ENCODE data around the gene SSBP4. TPM values are rescaled to one million over a fixed set of nuclear protein-coding genes. Genes with fewer than 3 reads are reported as not detected.

SSBP4 gene
- total RNA-seq (2022; extraction: Qiagen RNA extraction) = 40.6 to 63.0 TPM (median 53.8 TPM) in 5 replicates

GRCh38 chr19:18419195-18419698, at the start of gene SSBP4:
SSBP4 (plus strand) TSS chr19:18419398; CDS start chr19:18419649, 251 bp downstream.

GRCh38 chr19:18385675-18386542, 33.3 kb upstream of the SSBP4 start, which contains the start of gene GDF15:
GDF15 (plus strand) TSS chr19:18386158; CDS start chr19:18386190, 32 bp downstream.

GRCh38 chr19:18397242-18398202, 21.7 kb upstream of the SSBP4 start, which contains the start of gene LRRC25:
LRRC25 (minus strand) TSS chr19:18397622; CDS start chr19:18396963, 659 bp downstream.

DNA sequence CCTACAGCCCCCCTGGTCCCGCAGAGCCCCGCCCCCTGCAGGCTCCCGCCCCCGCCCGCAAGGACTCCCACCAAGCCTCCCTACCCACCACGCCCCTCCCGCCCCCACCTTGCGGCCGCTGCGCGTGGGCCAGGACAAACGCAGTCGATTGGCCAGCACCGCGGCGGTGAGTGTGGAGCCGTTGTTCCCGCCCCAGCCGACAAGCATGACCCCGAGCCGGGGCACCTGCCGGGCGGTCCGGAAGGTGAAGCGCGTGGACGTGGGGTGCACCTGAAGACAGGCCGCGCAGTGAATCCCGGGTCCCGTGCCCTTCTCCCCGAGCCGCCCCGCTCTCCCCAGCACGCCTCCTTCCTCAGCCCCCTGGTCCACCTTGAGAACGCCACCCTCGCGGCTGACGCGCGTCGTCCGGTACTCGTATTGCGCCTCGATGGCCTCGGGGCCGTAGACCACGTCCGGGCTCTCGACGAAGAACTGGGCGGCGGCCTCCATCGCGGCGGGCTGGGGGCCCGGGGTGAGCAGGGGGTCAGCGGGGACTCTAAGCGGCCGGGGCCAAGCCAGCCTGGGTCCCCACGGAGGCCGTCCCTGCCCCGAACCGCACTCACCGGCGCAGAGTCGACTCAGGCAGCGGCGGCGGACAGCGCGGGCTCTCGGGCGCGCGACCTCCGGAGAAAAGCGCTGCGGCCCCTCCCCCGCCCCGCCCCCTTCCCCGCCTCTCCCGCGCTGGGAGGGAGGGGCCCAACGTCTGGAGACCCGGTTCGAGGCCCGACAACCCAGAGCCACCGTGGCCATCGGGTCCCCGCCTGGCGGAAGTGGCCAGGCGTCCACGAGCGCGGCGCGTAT, 18.5 kb downstream of the SSBP4 start, which contains the start of gene ISYNA1:
Gene ISYNA1 (minus strand): TSS at position 643 of the 840 bp plus-strand sequence. CDS start 154 bp downstream, at position 489.

Other genes with a start within 250 kb of the SSBP4 start
- 12.6 to 24.1 TPM (median 14.9 TPM) in 5 replicates for gene IFI30, start 245.6 kb upstream of the SSBP4 start, total RNA-seq (2022; extraction: Qiagen RNA extraction)
- gene MPV17L2, start 226.2 kb upstream of the SSBP4 start, total RNA-seq (2022; extraction: Qiagen RNA extraction) = 9.1 to 13.1 TPM (median 11.6 TPM) in 5 replicates
- gene RAB3A, start 215.4 kb upstream of the SSBP4 start, total RNA-seq (2022; extraction: Qiagen RNA extraction) = 0.49 to 1.1 TPM (median 0.85 TPM) in 5 replicates
- 0.12 to 0.15 TPM (median 0.13 TPM) in 4 of 5 replicates, not detected in the other for gene PDE4C, start 193.0 kb upstream of the SSBP4 start, total RNA-seq (2022; extraction: Qiagen RNA extraction)
- 0.48 to 0.68 TPM (median 0.50 TPM) in 5 replicates for gene IQCN, start 144.9 kb upstream of the SSBP4 start, total RNA-seq (2022; extraction: Qiagen RNA extraction)
- gene JUND, start 137.8 kb upstream of the SSBP4 start, total RNA-seq (2022; extraction: Qiagen RNA extraction) = 25.7 to 58.5 TPM (median 52.9 TPM) in 5 replicates
- gene LSM4, start 96.3 kb upstream of the SSBP4 start, total RNA-seq (2022; extraction: Qiagen RNA extraction) = 199 to 254 TPM (median 241 TPM) in 5 replicates
- 2.1 to 3.4 TPM (median 3.0 TPM) in 5 replicates for gene PGPEP1, start 78.8 kb upstream of the SSBP4 start, total RNA-seq (2022; extraction: Qiagen RNA extraction)
- gene GDF15, start 33.2 kb upstream of the SSBP4 start, total RNA-seq (2022; extraction: Qiagen RNA extraction) = 26.2 to 63.2 TPM (median 48.3 TPM) in 5 replicates
- not detected in 5 replicates for gene LRRC25, start 21.8 kb upstream of the SSBP4 start, total RNA-seq (2022; extraction: Qiagen RNA extraction)
- 25.9 to 47.4 TPM (median 43.7 TPM) in 5 replicates for gene ISYNA1, start 18.7 kb downstream of the SSBP4 start, total RNA-seq (2022; extraction: Qiagen RNA extraction)
- 3.5 to 5.9 TPM (median 5.1 TPM) in 5 replicates for gene ELL, start 102.7 kb downstream of the SSBP4 start, total RNA-seq (2022; extraction: Qiagen RNA extraction)
- gene FKBP8, start 124.2 kb downstream of the SSBP4 start, total RNA-seq (2022; extraction: Qiagen RNA extraction) = 116 to 162 TPM (median 158 TPM) in 5 replicates
- gene KXD1, start 138.5 kb downstream of the SSBP4 start, total RNA-seq (2022; extraction: Qiagen RNA extraction) = 84.8 to 109 TPM (median 104 TPM) in 5 replicates
- 1,020 to 1,245 TPM (median 1,197 TPM) in 5 replicates for gene UBA52, start 152.5 kb downstream of the SSBP4 start, total RNA-seq (2022; extraction: Qiagen RNA extraction)
- 36.5 to 63.0 TPM (median 58.2 TPM) in 5 replicates for gene REX1BD, start 169.4 kb downstream of the SSBP4 start, total RNA-seq (2022; extraction: Qiagen RNA extraction)
- 2.5 to 6.0 TPM (median 4.5 TPM) in 5 replicates for gene CRLF1, start 187.4 kb downstream of the SSBP4 start, total RNA-seq (2022; extraction: Qiagen RNA extraction)
- gene TMEM59L, start 193.5 kb downstream of the SSBP4 start, total RNA-seq (2022; extraction: Qiagen RNA extraction) = 3.9 to 6.7 TPM (median 5.9 TPM) in 5 replicates
- gene KLHL26, start 217.6 kb downstream of the SSBP4 start, total RNA-seq (2022; extraction: Qiagen RNA extraction) = 2.2 to 4.2 TPM (median 3.3 TPM) in 5 replicates